ENCODE data around the gene DGKG. TPM values are rescaled to one million over a fixed set of nuclear protein-coding genes. Genes with fewer than 3 reads are reported as not detected.

The DGKG gene
- total and polyA plus RNA-seq, 3 donors from 2014 or later, result 0.68 to 1.2 (median 1.1) TPM

DNA sequence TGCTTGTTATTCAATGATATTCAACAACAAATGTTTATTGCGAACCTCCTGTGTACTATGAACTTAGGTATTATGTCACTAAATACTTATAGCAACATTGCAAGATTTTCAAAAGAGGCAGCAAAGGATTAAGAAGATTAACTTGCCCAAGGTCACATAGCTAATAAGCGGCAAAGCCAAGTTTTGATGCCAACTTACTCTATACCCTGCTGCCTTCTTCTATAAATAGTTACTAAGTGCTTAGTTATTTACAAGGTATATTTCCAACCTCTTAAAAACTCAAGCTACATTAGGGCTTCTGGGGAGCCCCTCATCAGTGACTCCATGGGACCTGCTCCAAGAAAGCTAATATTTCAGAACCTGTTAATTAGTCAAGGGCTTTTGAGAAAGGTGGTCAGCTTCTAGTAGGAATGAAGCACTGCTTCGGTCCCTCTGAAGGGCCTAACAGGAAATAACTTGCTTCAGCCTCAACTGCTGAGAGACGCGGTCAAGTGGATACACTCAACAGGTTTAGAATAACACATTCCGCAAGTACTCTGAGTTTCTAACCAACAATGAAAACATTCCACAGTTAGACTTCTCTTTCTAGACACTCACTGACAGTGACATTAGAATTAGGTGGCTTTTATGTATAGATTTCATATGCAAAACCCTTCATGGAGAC is 125.5 kb downstream of the DGKG start:
- H3K27ac ChIP-seq, result no peak overlapping the region

GRCh38 chr3:186235554-186235953 is 126.5 kb downstream of the DGKG start:
- DNase-seq, result no peak
- Histone ChIP-seq H3K4me1 (no peaks in the 10 kb centered on the region), H3K4me3 (no peak overlapping the region), H3K27me3 (no peaks in the 10 kb centered on the region), H3K9me3 (no peaks in the 10 kb centered on the region), H3K36me3 (ENCODE audit: low read depth, missing control alignments) (no peaks in the 10 kb centered on the region), H3K27ac (no peak overlapping the region)
- WGBS, 2 donors, result 74 to 82% methylated on average over 5 of the region's 5 CpGs
- no peak for TF ChIP-seq POLR2A (IDR thresholded peaks at IDR 0.05)
- TF ChIP-seq, protein P1, sequence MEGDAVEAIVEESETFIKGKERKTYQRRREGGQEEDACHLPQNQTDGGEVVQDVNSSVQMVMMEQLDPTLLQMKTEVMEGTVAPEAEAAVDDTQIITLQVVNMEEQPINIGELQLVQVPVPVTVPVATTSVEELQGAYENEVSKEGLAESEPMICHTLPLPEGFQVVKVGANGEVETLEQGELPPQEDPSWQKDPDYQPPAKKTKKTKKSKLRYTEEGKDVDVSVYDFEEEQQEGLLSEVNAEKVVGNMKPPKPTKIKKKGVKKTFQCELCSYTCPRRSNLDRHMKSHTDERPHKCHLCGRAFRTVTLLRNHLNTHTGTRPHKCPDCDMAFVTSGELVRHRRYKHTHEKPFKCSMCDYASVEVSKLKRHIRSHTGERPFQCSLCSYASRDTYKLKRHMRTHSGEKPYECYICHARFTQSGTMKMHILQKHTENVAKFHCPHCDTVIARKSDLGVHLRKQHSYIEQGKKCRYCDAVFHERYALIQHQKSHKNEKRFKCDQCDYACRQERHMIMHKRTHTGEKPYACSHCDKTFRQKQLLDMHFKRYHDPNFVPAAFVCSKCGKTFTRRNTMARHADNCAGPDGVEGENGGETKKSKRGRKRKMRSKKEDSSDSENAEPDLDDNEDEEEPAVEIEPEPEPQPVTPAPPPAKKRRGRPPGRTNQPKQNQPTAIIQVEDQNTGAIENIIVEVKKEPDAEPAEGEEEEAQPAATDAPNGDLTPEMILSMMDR (IDR thresholded peaks at IDR 0.05), result no peak
- intact Hi-C loops (cut with DNase I; ENCODE audit: low total_unique reads), result no loop called here

More for the DNA sequence above, 125.5 kb downstream of the DGKG start:
- intact Hi-C loops (cut with DNase I; ENCODE audit: low total_unique reads), result no loop called here
- H3K9me3 ChIP-seq, result no peaks in the 10 kb centered on the region
- no peaks in the 10 kb centered on the region for H3K36me3 ChIP-seq (ENCODE audit: low read depth, missing control alignments)
- no peak overlapping the region for H3K4me3 ChIP-seq
- no peaks in the 10 kb centered on the region for H3K27me3 ChIP-seq
- WGBS, 2 donors, result 88% methylated on average over 6 of the region's 6 CpGs
- TF ChIP-seq POLR2A (IDR thresholded peaks at IDR 0.05), result no peak
- TF ChIP-seq, protein P1 (IDR thresholded peaks at IDR 0.05), result no peak
- DNase-seq, result no peak
- no peaks in the 10 kb centered on the region for H3K4me1 ChIP-seq

- Histone ChIP-seq H3K36me3 (ENCODE audit: low read depth, missing control alignments) (no peaks in the 10 kb centered on the region), H3K4me3 (no peak overlapping the region), H3K9me3 (no peaks in the 10 kb centered on the region), H3K4me1 (no peaks in the 10 kb centered on the region), H3K27ac (no peak overlapping the region), H3K27me3 (no peaks in the 10 kb centered on the region)
- intact Hi-C loops (cut with DNase I; ENCODE audit: low total_unique reads), result no loop called here
- DNase-seq, result no peak
- no peak for TF ChIP-seq POLR2A (IDR thresholded peaks at IDR 0.05)
- TF ChIP-seq, protein P1 (IDR thresholded peaks at IDR 0.05), result no peak
- 83 to 85% methylated on average over 5 of the region's 5 CpGs for WGBS, 2 donors
These were observed 127.9 kb downstream of the DGKG start for GRCh38 chr3:186234152-186234551.

DNA sequence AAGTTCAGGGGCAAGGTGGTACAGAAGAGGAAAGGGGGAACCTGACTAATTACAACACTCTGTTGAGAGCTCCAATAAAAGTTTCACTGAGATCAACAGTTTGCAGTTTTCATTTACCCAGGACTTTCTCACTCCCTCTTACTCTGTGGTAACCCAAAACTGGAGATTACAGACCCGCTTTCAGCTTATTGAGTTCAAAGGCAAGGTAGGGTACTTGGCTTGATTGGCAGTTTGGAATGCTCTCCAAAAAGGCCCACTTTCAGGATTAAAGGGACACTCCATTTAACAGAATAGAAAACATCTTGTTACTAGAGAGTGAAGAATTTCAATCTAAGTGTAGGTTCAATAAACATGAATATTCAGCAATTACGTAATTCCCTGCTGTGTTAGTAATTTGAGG is 135.6 kb downstream of the DGKG start:
- 92 to 93% methylated on average over 2 of the region's 2 CpGs for WGBS, 2 donors

More for the DNA sequence above, 135.6 kb downstream of the DGKG start:
- DNase-seq, result no peak
- H3K27me3 ChIP-seq, result no peaks in the 10 kb centered on the region
- H3K4me3 ChIP-seq, result no peak overlapping the region
- H3K36me3 ChIP-seq (ENCODE audit: low read depth, missing control alignments), result no peaks in the 10 kb centered on the region
- no peaks in the 10 kb centered on the region for H3K4me1 ChIP-seq
- TF ChIP-seq POLR2A (IDR thresholded peaks at IDR 0.05), result no peak
- TF ChIP-seq, protein P1 (IDR thresholded peaks at IDR 0.05), result no peak
- H3K27ac ChIP-seq, result no peak overlapping the region
- no peaks in the 10 kb centered on the region for H3K9me3 ChIP-seq
- intact Hi-C loops (cut with DNase I; ENCODE audit: low total_unique reads), result no loop called here

Measured in testis (tissue), 3 donors.